K562 (cell line): ENCODE measurements around the gene LRP2BP. TPM values are rescaled to one million over a fixed set of nuclear protein-coding genes. Genes with fewer than 3 reads are reported as not detected.

Experiments
- CBFA2T2 ChIP-seq: fragments of 450-650 bp; conservative IDR thresholded peaks from 2 replicates; pipeline ENCODE4 v1.6.1; 2017; ENCODE audit warnings: mild to moderate bottlenecking
- CHD1 ChIP-seq: fragments of 200-600 bp; sonication (generic); IDR thresholded peaks from one replicate; pipeline ENCODE4 v1.6.1; 2012; ENCODE audit warnings: mild to moderate bottlenecking, moderate library complexity, low read length, inconsistent platforms
- DDX20 ChIP-seq: fragments of 450-650 bp; IDR thresholded peaks from 2 replicates; pipeline ENCODE4 v1.6.1; 2016; ENCODE audit warnings: missing genetic modification characterization, low read depth, mild to moderate bottlenecking, missing compliant biosample characterization, moderate library complexity
- DMBX1 ChIP-seq: fragments of 250-450 bp; sonication (Bioruptor Pico); IDR thresholded peaks from 2 replicates; pipeline ENCODE4 v1.8.0; 2022; ENCODE audit warnings: inconsistent platforms, mild to moderate bottlenecking, moderate library complexity, borderline replicate concordance
- GTF2A2 ChIP-seq: IDR thresholded peaks from 2 replicates; pipeline ENCODE4 v1.6.1; 2016; ENCODE audit warnings: mild to moderate bottlenecking, missing genetic modification characterization, missing compliant biosample characterization
- HLTF ChIP-seq: fragments of 450-650 bp; IDR thresholded peaks from 2 replicates; pipeline ENCODE4 v1.6.1; 2016
- MBD2 ChIP-seq: sonication (generic); IDR thresholded peaks from 2 replicates; pipeline ENCODE4 v1.6.1; 2016; ENCODE audit warnings: low read depth, borderline replicate concordance
- MED1 ChIP-seq: sonication (generic); formaldehyde crosslinking; IDR thresholded peaks from 2 replicates; pipeline ENCODE4 v1.8.1; 2023; ENCODE audit warnings: missing genetic modification reagents, borderline replicate concordance
- NFATC3 ChIP-seq: fragments of 450-650 bp; IDR thresholded peaks from 2 replicates; pipeline ENCODE4 v1.6.1; 2017; ENCODE audit warnings: mild to moderate bottlenecking
- NFE2L1 ChIP-seq: fragments of 450-650 bp; IDR thresholded peaks from 2 replicates; pipeline ENCODE4 v1.6.1; 2016; ENCODE audit warnings: missing genetic modification characterization, low read depth, mild to moderate bottlenecking, missing compliant biosample characterization, moderate library complexity, borderline replicate concordance
- PYGO2 ChIP-seq: fragments of 450-650 bp; IDR thresholded peaks from 2 replicates; pipeline ENCODE4 v1.6.1; 2016; ENCODE audit warnings: mild to moderate bottlenecking, missing genetic modification characterization, moderate library complexity, missing compliant biosample characterization
- RAD51 ChIP-seq: fragments of 450-650 bp; IDR thresholded peaks from 2 replicates; pipeline ENCODE4 v1.7.1; 2016; ENCODE audit warnings: low read depth, mild to moderate bottlenecking, borderline replicate concordance
- SAFB ChIP-seq: fragments of 200-400 bp; formaldehyde crosslinking; IDR thresholded peaks from 2 replicates; pipeline ENCODE4 v1.6.1; 2017; ENCODE audit warnings: low read depth, low read length, borderline replicate concordance
- SMARCE1 ChIP-seq: fragments of 450-650 bp; IDR thresholded peaks from 2 replicates; pipeline ENCODE4 v1.7.1; 2016; ENCODE audit warnings: mild to moderate bottlenecking
- TFAM ChIP-seq: fragments of 250-450 bp; sonication (Bioruptor Pico); conservative IDR thresholded peaks from 2 replicates; pipeline ENCODE4 v1.5.0; 2021; ENCODE audit warnings: mild to moderate bottlenecking, moderate library complexity
- XRCC4 ChIP-seq: IDR thresholded peaks from one replicate; pipeline ENCODE4 v1.6.1; 2011; ENCODE audit not compliant: insufficient read depth, insufficient read length; ENCODE audit errors: extremely low read depth
- ZC3H11A ChIP-seq: IDR thresholded peaks from 2 replicates; pipeline ENCODE4 v1.6.1; 2012; ENCODE audit warnings: low read depth, low read length, improper control_type of control experiment
- ZC3H8 ChIP-seq: fragments of 450-650 bp; IDR thresholded peaks from 2 replicates; pipeline ENCODE4 v1.6.1; 2017
- ZNF124 ChIP-seq: sonication (generic); formaldehyde crosslinking; IDR thresholded peaks from 2 replicates; pipeline ENCODE4 v1.8.1; 2022; ENCODE audit warnings: missing genetic modification reagents
- ZNF143 ChIP-seq: sonication (generic); formaldehyde crosslinking; IDR thresholded peaks from 2 replicates; pipeline ENCODE4 v1.9.0; 2022; ENCODE audit warnings: mild to moderate bottlenecking, missing genetic modification reagents
- ZNF41 ChIP-seq: fragments of 250-450 bp; sonication (Bioruptor Pico); conservative IDR thresholded peaks from 2 replicates; pipeline ENCODE4 v1.4.0; 2020; ENCODE audit warnings: mild to moderate bottlenecking
- ZNF707 ChIP-seq: fragments of 250-450 bp; sonication (Bioruptor Pico); conservative IDR thresholded peaks from 2 replicates; pipeline ENCODE4 v1.8.0; 2022; ENCODE audit warnings: inconsistent platforms, mild to moderate bottlenecking, moderate library complexity
- polyA plus RNA-seq, 8 experiments: library from polyadenylated mRNA; depleted of rRNA in 4 of 8; stranded (reverse) in 5 of 8; unstranded in 3 of 8; fragments of >200 nt; fragmentation: Nextera tagmentation in 2 of 8; fragmentation: Illumina TruSeq in 1 of 8; extraction: Ambion mirVana in 2 of 8; extraction: Trizol in 1 of 8; gene quantifications; 2 replicates each; pipeline versions ENCODE4 v1.2.1 to v1.2.3, GENCODE V29; 2011 to 2014; ENCODE audit warnings: inconsistent platforms in 1 of 8, missing spikeins in 1 of 8
- total RNA-seq, 7 experiments: library from RNA; depleted of rRNA in 6 of 7; stranded (reverse); fragments of >200 nt in 6 of 7; fragmentation: Illumina TruSeq in 2 of 7; extraction: Trizol in 2 of 7; gene quantifications; 2 replicates each; pipeline versions ENCODE4 v1.2.1 to v1.2.3, GENCODE V29; 2011 to 2021; ENCODE audit warnings: low replicate concordance in 1 of 7
- TF ChIP-seq, protein P1 (sequence below), 2 experiments: fragments of 450-650 bp; IDR thresholded peaks; 2 replicates each; pipeline ENCODE4 v1.6.1; 2018; ENCODE audit warnings: mild to moderate bottlenecking in 2 of 2, low read depth in 1 of 2; ENCODE audit not compliant: partially characterized antibody in 2 of 2
- TF ChIP-seq, protein P2 (sequence below): fragments of 250-450 bp; sonication (Bioruptor Pico); IDR thresholded peaks from 2 replicates; pipeline ENCODE4 v1.5.0; 2020; ENCODE audit warnings: mild to moderate bottlenecking
- TF ChIP-seq, protein P3 (sequence below): fragments of 250-450 bp; sonication (Bioruptor Pico); IDR thresholded peaks from 2 replicates; pipeline ENCODE4 v1.8.0; 2021; ENCODE audit warnings: moderate library complexity, mild to moderate bottlenecking, inconsistent platforms

The LRP2BP gene
- total and polyA plus RNA-seq, 9 of the 15 experiments (the other 6 are each of a cell fraction or from before 2014, with no cell fraction given): 0.42 to 2.1 (median 0.62) TPM

DNA sequence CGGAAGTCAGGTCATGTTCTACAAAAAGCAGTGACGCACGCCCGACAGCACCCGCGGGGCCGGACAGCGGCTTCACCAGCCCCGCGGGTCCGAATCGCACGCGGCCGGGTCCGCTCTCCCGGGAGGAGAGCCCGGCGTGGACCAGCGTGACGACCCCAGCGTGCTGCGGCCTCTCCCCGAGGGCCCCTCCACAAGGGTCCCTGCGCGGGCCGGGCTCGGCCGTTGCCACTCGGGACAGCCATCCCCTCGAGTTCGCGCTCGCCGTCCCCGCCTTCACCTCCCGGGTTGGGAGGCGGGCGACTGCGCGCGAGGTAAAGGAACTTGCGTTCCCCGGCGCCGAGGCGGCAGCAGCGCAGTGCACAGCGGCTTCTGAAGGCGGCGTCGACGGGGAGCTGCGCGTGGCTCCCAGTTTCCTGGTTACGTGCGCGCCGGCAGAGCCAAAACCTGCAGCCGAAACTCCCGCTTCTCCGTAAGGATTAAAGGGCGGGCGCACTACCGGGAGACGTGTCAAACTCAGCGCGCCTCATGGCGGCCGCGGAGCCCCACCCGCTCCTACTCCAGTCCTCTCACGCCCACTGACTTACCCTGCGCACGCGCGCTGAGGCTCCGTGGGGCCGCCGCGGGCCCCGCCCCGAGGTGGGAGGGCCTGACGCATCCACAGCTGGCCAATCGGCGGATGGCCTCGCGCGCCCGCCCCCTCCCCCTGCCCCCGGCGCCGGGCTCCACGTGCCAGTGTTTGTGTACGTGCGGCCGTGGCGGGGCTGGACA lies 416 bp upstream of the LRP2BP start (continued):
- TF ChIP-seq, protein P1, sequence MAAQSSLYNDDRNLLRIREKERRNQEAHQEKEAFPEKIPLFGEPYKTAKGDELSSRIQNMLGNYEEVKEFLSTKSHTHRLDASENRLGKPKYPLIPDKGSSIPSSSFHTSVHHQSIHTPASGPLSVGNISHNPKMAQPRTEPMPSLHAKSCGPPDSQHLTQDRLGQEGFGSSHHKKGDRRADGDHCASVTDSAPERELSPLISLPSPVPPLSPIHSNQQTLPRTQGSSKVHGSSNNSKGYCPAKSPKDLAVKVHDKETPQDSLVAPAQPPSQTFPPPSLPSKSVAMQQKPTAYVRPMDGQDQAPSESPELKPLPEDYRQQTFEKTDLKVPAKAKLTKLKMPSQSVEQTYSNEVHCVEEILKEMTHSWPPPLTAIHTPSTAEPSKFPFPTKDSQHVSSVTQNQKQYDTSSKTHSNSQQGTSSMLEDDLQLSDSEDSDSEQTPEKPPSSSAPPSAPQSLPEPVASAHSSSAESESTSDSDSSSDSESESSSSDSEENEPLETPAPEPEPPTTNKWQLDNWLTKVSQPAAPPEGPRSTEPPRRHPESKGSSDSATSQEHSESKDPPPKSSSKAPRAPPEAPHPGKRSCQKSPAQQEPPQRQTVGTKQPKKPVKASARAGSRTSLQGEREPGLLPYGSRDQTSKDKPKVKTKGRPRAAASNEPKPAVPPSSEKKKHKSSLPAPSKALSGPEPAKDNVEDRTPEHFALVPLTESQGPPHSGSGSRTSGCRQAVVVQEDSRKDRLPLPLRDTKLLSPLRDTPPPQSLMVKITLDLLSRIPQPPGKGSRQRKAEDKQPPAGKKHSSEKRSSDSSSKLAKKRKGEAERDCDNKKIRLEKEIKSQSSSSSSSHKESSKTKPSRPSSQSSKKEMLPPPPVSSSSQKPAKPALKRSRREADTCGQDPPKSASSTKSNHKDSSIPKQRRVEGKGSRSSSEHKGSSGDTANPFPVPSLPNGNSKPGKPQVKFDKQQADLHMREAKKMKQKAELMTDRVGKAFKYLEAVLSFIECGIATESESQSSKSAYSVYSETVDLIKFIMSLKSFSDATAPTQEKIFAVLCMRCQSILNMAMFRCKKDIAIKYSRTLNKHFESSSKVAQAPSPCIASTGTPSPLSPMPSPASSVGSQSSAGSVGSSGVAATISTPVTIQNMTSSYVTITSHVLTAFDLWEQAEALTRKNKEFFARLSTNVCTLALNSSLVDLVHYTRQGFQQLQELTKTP (IDR thresholded peaks at IDR 0.05; ENCODE audit: low read depth in 1 of 2, partially characterized antibody in 2 of 2): no peak
- TF ChIP-seq ZNF143 (CRISPR knock-in tag) (0 out of 2 replicates have a peak, but pooled peaks have one; percentile 29), ZNF41 (peak; percentile 61; the same call in 1 of the 2 replicates), ZC3H8 (no peak), SMARCE1 (no peak), HLTF (peak; percentile 71; the same call in 1 of the 2 replicates), DDX20 (tag) (no peak), RAD51 (0 out of 2 replicates have a peak, but pooled peaks have one; percentile 25), TFAM (CRISPR knock-in tag) (no peak), SAFB (peak; percentile 99), ZNF124 (CRISPR knock-in tag) (0 out of 2 replicates have a peak, but pooled peaks have one; percentile 27), MED1 (CRISPR knock-in tag) (no peak), XRCC4 (no peak), ZC3H11A (no peak), CHD1 (peak; percentile 24), NFE2L1 (tag) (no peak), DMBX1 (CRISPR knock-in tag) (peak; percentile 71; the same call in 1 of the 2 replicates), PYGO2 (tag) (no peak), CBFA2T2 (no peak), GTF2A2 (tag) (no peak), NFATC3 (no peak), MBD2 (0 out of 2 replicates have a peak, but pooled peaks have one; percentile 16), ZNF707 (no peak)
- TF ChIP-seq, protein P2, sequence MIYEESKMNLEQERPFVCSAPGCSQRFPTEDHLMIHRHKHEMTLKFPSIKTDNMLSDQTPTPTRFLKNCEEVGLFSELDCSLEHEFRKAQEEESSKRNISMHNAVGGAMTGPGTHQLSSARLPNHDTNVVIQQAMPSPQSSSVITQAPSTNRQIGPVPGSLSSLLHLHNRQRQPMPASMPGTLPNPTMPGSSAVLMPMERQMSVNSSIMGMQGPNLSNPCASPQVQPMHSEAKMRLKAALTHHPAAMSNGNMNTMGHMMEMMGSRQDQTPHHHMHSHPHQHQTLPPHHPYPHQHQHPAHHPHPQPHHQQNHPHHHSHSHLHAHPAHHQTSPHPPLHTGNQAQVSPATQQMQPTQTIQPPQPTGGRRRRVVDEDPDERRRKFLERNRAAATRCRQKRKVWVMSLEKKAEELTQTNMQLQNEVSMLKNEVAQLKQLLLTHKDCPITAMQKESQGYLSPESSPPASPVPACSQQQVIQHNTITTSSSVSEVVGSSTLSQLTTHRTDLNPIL (CRISPR knock-in tag): no peak
- TF ChIP-seq, protein P3, sequence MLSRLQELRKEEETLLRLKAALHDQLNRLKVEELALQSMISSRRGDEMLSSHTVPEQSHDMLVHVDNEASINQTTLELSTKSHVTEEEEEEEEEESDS (CRISPR knock-in tag): no peak
